Measurements from ENCODE around the gene HLF. TPM values are rescaled to one million over a fixed set of nuclear protein-coding genes. Genes with fewer than 3 reads are reported as not detected.

HLF gene
- polyA plus RNA-seq, 1 experiment = not detected

- POLR2A ChIA-PET = no interaction called here
These were observed 79.2 kb downstream of the HLF start for GRCh38 chr17:55343900-55344513.

GRCh38 chr17:55344514-55344997, 79.8 kb downstream of the HLF start:
- no peak for TF ChIP-seq CTCF (IDR thresholded peaks at IDR 0.05; ENCODE audit: low read depth, low read length)
- no peak for DNase-seq (ENCODE audit: low read depth, low spot score)
- POLR2A ChIA-PET = no interaction called here
- H3K27ac ChIP-seq (ENCODE audit: low read depth, low read length) = no peak overlapping the region
- H3K27me3 ChIP-seq (ENCODE audit: control insufficient read depth, insufficient read depth, low read length) = peaks cover 3% of the 10 kb centered on the region
- H3K4me3 ChIP-seq (ENCODE audit: low read depth, low read length) = no peak overlapping the region
- CTCF ChIA-PET = interaction anchor here (1.0 to 1.4 kb wide), 2 partner anchors 11 to 12 kb away, joined by 4 read pairs; no protein-coding TSS in a partner anchor
- no peaks in the 10 kb centered on the region for H3K9me3 ChIP-seq (ENCODE audit: control insufficient read depth, insufficient read depth, low read length)

More at GRCh38 chr17:55343900-55344513, 79.2 kb downstream of the HLF start:
- DNase-seq (ENCODE audit: low read depth, low spot score) = no peak
- H3K27ac ChIP-seq (ENCODE audit: low read depth, low read length) = no peak overlapping the region
- no peaks in the 10 kb centered on the region for H3K9me3 ChIP-seq (ENCODE audit: control insufficient read depth, insufficient read depth, low read length)
- no peak for TF ChIP-seq CTCF (IDR thresholded peaks at IDR 0.05; ENCODE audit: low read depth, low read length)
- CTCF ChIA-PET = interaction anchor here (1.4 kb wide), 1 partner anchor 13 kb away, joined by 4 read pairs; no protein-coding TSS in a partner anchor
- H3K4me3 ChIP-seq (ENCODE audit: low read depth, low read length) = no peak overlapping the region
- peaks cover 5% of the 10 kb centered on the region for H3K27me3 ChIP-seq (ENCODE audit: control insufficient read depth, insufficient read depth, low read length)

- POLR2A ChIA-PET = no interaction called here
- H3K27me3 ChIP-seq (ENCODE audit: control insufficient read depth, insufficient read depth, low read length) = peaks cover 3% of the 10 kb centered on the region
- no peak for DNase-seq (ENCODE audit: low read depth, low spot score)
- CTCF ChIA-PET = interaction anchor here (1.0 to 1.4 kb wide), 2 partner anchors 10 to 12 kb away, joined by 4 read pairs; no protein-coding TSS in a partner anchor
- no peak overlapping the region for H3K27ac ChIP-seq (ENCODE audit: low read depth, low read length)
- no peaks in the 10 kb centered on the region for H3K9me3 ChIP-seq (ENCODE audit: control insufficient read depth, insufficient read depth, low read length)
- TF ChIP-seq CTCF (IDR thresholded peaks at IDR 0.05; ENCODE audit: low read depth, low read length) = no peak
- H3K4me3 ChIP-seq (ENCODE audit: low read depth, low read length) = no peak overlapping the region
These were observed 80.4 kb downstream of the HLF start for GRCh38 chr17:55345132-55345531.

- Histone ChIP-seq H3K27ac (ENCODE audit: low read depth, low read length) (no peak overlapping the region), H3K9me3 (ENCODE audit: control insufficient read depth, insufficient read depth, low read length) (no peaks in the 10 kb centered on the region)
- CTCF ChIA-PET = interaction anchor here (3.4 to 6.7 kb wide), 3 partner anchors 11 to 354 kb away, joined by 30 to 81 read pairs (median 46); no protein-coding TSS in a partner anchor
These were observed 81.9 kb downstream of the HLF start for GRCh38 chr17:55346658-55347057.

More at GRCh38 chr17:55346658-55347057, 81.9 kb downstream of the HLF start:
- DNase-seq (ENCODE audit: low read depth, low spot score) = no peak
- TF ChIP-seq CTCF (IDR thresholded peaks at IDR 0.05; ENCODE audit: low read depth, low read length) = no peak
- Histone ChIP-seq H3K4me3 (ENCODE audit: low read depth, low read length) (no peak overlapping the region), H3K27me3 (ENCODE audit: control insufficient read depth, insufficient read depth, low read length) (peaks cover 6% of the 10 kb centered on the region)
- POLR2A ChIA-PET = no interaction called here

All from AG04450 (cell line).